Measurements from ENCODE around the gene PNMA6E. TPM values are rescaled to one million over a fixed set of nuclear protein-coding genes. Genes with fewer than 3 reads are reported as not detected.

PNMA6E gene
- total and polyA plus RNA-seq, 9 of the 15 experiments (the other 6 are each of a cell fraction or from before 2014, with no cell fraction given), result 0.03 TPM; not detected in 8

DNA sequence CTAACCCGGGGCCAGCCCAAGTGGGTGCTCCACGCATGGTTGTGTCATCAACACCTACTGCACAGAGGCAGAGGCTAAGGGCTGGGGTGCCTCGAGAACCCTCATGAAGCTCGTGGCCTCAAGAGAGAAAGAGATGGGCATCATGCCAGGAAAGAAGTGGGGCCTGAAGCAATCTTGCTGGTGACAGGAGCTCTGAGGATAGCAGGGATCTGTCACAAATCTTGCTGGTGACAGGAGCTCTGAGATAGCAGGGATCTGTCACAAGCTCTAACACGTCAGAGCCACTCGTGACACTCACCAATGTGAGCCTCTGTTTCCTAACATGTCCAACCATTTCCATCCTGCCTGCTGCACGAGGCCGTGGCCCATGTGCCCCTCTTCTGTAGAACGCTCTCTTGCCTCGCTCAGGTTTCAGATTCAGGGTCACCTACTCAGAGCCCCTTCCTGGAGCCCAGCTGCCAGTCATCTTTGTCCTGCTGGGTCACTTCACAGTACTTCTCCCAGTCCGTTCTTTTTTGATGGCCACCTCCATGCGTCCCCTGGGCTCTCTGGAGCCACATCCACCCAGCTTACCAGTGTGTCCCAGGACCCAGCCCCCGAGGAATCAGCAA, 21.1 kb downstream of the PNMA6E start (continued):
- TF ChIP-seq, protein P1, sequence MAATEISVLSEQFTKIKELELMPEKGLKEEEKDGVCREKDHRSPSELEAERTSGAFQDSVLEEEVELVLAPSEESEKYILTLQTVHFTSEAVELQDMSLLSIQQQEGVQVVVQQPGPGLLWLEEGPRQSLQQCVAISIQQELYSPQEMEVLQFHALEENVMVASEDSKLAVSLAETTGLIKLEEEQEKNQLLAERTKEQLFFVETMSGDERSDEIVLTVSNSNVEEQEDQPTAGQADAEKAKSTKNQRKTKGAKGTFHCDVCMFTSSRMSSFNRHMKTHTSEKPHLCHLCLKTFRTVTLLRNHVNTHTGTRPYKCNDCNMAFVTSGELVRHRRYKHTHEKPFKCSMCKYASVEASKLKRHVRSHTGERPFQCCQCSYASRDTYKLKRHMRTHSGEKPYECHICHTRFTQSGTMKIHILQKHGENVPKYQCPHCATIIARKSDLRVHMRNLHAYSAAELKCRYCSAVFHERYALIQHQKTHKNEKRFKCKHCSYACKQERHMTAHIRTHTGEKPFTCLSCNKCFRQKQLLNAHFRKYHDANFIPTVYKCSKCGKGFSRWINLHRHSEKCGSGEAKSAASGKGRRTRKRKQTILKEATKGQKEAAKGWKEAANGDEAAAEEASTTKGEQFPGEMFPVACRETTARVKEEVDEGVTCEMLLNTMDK (IDR thresholded peaks at IDR 0.05; ENCODE audit: borderline replicate concordance, insufficient read depth, low read depth, low read length, poor library complexity, severe bottlenecking), result no peak
- TF ChIP-seq NELFE (IDR thresholded peaks at IDR 0.05; ENCODE audit: insufficient read depth, insufficient read length), result no peak
- TF ChIP-seq ZNF217 (CRISPR knock-in tag; IDR thresholded peaks at IDR 0.05), result no peak
- TF ChIP-seq ZNF76 (CRISPR knock-in tag; IDR thresholded peaks at IDR 0.05; ENCODE audit: borderline replicate concordance), result 0 out of 2 replicates have a peak, but pooled peaks have one; percentile 9
- TF ChIP-seq RBBP5 (IDR thresholded peaks at IDR 0.05; ENCODE audit: borderline replicate concordance, insufficient read depth, low read length, poor library complexity, severe bottlenecking), result no peak
- TF ChIP-seq, protein P2, sequence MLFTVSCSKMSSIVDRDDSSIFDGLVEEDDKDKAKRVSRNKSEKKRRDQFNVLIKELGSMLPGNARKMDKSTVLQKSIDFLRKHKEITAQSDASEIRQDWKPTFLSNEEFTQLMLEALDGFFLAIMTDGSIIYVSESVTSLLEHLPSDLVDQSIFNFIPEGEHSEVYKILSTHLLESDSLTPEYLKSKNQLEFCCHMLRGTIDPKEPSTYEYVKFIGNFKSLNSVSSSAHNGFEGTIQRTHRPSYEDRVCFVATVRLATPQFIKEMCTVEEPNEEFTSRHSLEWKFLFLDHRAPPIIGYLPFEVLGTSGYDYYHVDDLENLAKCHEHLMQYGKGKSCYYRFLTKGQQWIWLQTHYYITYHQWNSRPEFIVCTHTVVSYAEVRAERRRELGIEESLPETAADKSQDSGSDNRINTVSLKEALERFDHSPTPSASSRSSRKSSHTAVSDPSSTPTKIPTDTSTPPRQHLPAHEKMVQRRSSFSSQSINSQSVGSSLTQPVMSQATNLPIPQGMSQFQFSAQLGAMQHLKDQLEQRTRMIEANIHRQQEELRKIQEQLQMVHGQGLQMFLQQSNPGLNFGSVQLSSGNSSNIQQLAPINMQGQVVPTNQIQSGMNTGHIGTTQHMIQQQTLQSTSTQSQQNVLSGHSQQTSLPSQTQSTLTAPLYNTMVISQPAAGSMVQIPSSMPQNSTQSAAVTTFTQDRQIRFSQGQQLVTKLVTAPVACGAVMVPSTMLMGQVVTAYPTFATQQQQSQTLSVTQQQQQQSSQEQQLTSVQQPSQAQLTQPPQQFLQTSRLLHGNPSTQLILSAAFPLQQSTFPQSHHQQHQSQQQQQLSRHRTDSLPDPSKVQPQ (CRISPR knock-in tag; IDR thresholded peaks at IDR 0.05; ENCODE audit: borderline replicate concordance), result no peak
- TF ChIP-seq, protein P3, sequence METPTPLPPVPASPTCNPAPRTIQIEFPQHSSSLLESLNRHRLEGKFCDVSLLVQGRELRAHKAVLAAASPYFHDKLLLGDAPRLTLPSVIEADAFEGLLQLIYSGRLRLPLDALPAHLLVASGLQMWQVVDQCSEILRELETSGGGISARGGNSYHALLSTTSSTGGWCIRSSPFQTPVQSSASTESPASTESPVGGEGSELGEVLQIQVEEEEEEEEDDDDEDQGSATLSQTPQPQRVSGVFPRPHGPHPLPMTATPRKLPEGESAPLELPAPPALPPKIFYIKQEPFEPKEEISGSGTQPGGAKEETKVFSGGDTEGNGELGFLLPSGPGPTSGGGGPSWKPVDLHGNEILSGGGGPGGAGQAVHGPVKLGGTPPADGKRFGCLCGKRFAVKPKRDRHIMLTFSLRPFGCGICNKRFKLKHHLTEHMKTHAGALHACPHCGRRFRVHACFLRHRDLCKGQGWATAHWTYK (CRISPR knock-in tag; IDR thresholded peaks at IDR 0.05), result no peak
- TF ChIP-seq SIX5 (IDR thresholded peaks at IDR 0.05; ENCODE audit: borderline replicate concordance in 1 of 2, insufficient read depth in 1 of 2, low read depth in 1 of 2, low read length in 2 of 2), result no peak
- TF ChIP-seq, protein P4, sequence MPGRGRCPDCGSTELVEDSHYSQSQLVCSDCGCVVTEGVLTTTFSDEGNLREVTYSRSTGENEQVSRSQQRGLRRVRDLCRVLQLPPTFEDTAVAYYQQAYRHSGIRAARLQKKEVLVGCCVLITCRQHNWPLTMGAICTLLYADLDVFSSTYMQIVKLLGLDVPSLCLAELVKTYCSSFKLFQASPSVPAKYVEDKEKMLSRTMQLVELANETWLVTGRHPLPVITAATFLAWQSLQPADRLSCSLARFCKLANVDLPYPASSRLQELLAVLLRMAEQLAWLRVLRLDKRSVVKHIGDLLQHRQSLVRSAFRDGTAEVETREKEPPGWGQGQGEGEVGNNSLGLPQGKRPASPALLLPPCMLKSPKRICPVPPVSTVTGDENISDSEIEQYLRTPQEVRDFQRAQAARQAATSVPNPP (IDR thresholded peaks at IDR 0.05; ENCODE audit: borderline replicate concordance, insufficient read depth, insufficient read length), result no peak
- no peak for TF ChIP-seq MED1 (CRISPR knock-in tag; IDR thresholded peaks at IDR 0.05; ENCODE audit: borderline replicate concordance)
- no peak for TF ChIP-seq ZNF143 (CRISPR knock-in tag; IDR thresholded peaks at IDR 0.05)
- no peak for TF ChIP-seq CBX3 (IDR thresholded peaks at IDR 0.05; ENCODE audit: borderline replicate concordance in 1 of 2, low read length in 2 of 2)
- TF ChIP-seq NUFIP1 (IDR thresholded peaks at IDR 0.05; ENCODE audit: partially characterized antibody), result no peak
- no peak for TF ChIP-seq CSDE1 (IDR thresholded peaks at IDR 0.05)
- TF ChIP-seq, protein P5, sequence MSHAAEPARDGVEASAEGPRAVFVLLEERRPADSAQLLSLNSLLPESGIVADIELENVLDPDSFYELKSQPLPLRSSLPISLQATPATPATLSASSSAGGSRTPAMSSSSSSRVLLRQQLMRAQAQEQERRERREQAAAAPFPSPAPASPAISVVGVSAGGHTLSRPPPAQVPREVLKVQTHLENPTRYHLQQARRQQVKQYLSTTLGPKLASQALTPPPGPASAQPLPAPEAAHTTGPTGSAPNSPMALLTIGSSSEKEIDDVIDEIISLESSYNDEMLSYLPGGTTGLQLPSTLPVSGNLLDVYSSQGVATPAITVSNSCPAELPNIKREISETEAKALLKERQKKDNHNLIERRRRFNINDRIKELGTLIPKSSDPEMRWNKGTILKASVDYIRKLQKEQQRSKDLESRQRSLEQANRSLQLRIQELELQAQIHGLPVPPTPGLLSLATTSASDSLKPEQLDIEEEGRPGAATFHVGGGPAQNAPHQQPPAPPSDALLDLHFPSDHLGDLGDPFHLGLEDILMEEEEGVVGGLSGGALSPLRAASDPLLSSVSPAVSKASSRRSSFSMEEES (CRISPR knock-in tag; IDR thresholded peaks at IDR 0.05), result 0 out of 2 replicates have a peak, but pooled peaks have one; percentile 16
- TF ChIP-seq SP2 (IDR thresholded peaks at IDR 0.05; ENCODE audit: extremely low read depth, low read depth, low read length, poor library complexity, severe bottlenecking), result no peak
- TF ChIP-seq ILK (tag; IDR thresholded peaks at IDR 0.05; ENCODE audit: borderline replicate concordance, low read depth), result no peak

All from K562 (cell line).